ENCODE data around the gene TRPC6.
"Not testable (repeated sequence)": the region's sequence is repeated elsewhere in the genome, so short reads cannot be mapped to it uniquely, and the experiment has no call there.

The TRPC6 gene

GRCh38 chr11:101521821-101522220 is 62.0 kb downstream of the TRPC6 start:
- DNase-seq: no peak

- no peak for DNase-seq
Observed at GRCh38 chr11:101516546-101516945, 67.3 kb downstream of the TRPC6 start.

DNA sequence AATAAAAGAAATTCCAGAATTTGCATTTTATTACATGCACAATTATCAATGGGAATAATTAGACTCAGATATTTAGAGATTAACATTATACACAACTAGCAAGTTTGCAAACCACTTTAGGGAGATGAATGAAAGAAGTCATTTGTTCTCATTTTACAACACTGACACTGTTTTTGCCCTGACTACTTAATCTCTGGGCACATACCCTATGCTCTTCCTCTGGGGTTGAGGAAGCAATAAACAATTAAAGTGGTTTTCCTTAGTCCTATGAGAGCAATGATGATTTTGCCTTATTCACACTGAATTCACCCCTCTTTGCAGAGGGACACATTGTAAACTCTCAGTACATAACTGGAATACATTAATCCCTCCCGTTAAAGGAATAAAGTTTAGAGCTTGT is 72.7 kb downstream of the TRPC6 start:
- DNase-seq: no peak

DNA sequence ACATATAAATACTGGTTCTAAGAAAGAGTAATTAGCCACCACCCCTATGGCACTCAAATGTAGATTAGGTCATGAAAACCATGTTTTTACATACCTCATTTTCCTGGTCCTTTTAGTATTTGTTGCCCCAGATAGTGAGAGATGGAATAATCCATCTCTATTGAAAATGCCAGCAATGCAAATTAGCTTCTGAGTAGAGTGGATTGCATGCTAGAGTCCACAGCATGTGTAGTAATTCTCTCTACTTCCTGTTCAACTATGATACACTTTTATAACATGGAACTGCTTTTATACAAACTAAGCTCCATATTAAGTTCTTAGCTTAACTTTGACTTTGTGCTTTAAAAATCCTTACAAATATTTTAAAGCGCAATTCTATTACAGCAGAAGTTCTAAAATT is 73.2 kb downstream of the TRPC6 start:
- no peak for DNase-seq

DNA sequence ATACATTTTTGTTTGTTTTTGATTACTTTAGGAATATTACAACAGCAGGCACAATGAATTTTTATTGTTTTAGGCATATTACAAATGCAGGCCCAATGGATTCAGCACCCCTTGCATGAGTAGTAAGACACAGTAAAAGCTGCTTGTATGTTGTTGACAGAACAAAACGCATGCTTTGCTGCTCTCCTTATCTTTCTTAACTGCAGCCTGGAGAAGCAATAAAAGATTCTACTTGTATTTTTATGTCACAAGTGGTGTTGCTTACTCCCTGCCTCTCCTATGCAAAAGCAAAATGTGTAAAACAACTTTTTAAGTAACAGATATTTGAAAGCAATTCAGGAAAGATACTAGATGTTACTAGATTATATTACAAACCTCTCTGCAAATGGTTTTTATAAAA is 73.9 kb downstream of the TRPC6 start:
- no peak for DNase-seq

- DNase-seq: peak in 2 of 3 donors; percentile 17 to 20
Observed at GRCh38 chr11:101508370-101508769, 75.4 kb downstream of the TRPC6 start.

DNA sequence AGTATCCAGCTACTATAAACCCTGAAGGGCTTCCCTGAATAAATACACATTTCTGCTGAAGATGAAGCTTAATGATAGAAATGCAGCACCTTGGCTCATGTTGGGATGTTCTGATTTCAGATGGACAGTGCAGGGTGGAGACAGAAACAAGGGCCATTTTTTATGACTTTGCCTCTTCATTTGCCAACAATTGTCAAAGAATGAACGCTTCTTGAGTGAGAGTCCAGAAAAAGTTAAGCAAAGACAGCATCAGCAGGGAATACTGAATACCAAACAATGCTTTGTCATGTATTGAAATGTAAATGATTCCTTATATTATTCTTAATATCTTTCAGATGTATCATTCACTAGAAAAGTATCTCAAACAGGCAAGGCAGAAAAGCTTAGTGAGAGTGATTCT is 84.9 kb downstream of the TRPC6 start:
- no peak for DNase-seq

DNA sequence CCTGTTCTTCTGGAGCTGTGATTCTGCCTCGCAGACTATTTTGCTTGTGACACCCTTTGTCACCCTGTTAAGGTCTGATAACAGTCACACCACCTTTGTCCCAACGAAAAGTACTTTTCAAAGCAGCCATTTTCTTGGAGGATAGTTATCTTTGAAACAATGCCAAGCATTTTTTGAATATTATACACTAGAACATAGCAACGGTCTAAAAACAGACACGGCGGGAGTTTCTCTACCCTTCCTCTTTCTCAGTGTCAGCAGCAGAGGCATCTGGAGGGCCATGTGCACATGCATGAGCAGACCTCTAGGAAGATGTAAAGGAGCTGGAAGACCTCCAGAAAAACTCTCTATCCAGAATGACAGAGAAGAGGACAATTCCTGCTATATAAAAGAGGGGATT is 86.5 kb downstream of the TRPC6 start:
- no peak for DNase-seq

DNA sequence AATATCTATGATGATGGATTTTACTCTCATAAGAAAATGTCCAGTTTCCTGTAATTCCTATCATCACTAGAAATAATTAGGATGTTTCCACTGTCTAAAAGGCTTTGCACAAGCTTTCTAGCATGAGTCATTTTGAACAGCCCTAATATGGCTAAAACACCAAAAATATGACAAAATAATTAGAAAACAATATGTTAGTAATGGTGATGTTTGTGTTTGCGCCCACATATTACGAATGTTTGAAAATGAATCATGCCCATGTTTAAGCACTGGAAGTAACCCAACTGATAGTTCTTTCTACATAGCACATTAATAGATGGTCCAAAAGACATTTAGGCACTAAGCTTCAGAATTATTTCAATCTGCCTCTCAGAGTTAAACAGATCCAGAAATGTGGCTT is 96.0 kb downstream of the TRPC6 start:
- DNase-seq: no peak

DNA sequence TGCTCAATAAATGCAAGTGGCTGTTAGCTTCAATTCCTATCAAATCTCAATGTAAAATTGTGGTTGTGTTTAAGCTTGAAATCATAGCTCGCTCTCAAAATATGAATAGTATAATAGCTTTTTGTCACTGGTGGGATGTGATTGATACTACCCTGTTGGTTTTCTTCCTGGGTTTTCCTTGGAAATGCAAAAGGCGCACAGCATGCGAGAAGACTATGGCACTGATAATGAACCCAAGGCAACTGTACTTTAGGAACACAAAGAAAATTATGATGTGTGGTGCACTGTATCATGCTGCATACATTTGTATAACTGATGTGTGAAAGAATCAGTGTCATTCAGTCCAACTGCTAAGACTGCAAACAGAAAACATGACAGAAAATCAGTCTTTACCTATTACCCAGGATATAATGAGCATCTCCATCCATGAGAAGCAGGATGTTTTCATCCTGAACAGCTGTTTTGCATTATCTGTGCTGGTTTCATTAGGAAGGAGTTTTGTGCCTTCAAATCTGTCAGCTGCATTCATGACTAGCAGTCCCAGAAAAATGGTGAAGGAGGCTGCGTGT is 101.2 kb downstream of the TRPC6 start:
- DNase-seq: no peak

DNA sequence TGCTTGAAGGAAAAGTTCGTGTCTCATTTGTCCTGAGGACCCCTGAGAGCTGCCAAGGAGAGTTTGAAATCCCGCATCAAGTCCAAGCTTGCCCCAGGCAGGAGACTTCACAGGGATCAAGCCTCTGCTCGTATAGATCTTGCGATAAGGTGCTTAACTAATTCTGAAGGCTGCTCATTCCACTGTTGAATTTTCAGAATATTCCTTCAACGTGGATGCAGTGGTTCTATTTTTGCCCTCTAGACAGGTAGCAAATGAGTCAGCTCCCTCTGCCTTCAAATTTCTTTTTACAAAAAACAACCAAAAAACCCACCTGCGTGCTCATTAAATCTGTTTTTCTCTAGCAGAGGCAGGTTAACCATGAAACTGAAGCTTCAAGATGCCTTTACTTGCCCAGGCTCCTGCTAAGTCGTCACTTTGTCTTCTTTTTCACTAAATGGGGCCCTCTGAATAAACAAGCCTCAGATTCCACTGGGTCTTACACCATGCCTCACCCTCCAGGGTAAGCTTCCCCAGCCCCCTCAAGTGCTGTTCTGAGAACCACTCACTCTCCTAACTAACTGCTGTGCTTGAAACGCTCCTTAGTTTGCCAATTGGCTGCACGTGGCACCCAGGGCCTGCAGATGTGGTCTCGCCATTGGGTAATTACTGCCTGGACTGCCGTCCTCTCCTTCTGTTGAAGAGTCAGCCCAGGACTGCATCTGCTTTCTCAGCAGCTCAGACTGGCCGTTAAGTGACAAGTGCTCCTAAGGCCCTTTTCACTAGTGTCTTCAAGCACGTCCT is 105.0 kb downstream of the TRPC6 start:
- DNase-seq: no peak

- DNase-seq: no peak
Observed at GRCh38 chr11:101477926-101478325, 105.9 kb downstream of the TRPC6 start.

GRCh38 chr11:101476191-101476590 is 107.6 kb downstream of the TRPC6 start:
- no peak for DNase-seq

- no peak for DNase-seq
Observed at GRCh38 chr11:101475699-101476098, 108.1 kb downstream of the TRPC6 start.

GRCh38 chr11:101474666-101475065 is 109.1 kb downstream of the TRPC6 start:
- DNase-seq: no peak

GRCh38 chr11:101470881-101471520 is 112.8 kb downstream of the TRPC6 start:
- no peak for DNase-seq

GRCh38 chr11:101470419-101470818 is 113.4 kb downstream of the TRPC6 start:
- DNase-seq: no peak

GRCh38 chr11:101466352-101466751 is 117.5 kb downstream of the TRPC6 start:
- no peak for DNase-seq

DNA sequence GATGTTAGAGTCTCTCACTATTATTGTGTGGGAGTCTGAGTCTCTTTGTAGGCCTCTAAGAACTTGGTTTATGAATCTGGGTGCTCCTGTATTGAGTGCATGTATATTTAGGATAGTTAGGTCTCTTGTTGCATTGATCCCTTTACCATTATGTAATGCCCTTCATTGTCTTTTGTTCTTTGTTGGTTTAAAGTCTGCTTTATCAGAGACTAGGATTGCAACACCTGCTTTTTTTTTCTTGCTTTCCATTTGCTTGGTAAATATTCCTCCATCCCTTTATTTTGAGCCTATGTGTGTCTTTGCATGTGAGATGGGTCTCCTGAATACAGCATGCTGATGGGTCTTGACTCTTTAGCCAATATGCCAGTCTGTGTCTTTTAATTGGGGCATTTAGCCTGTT is 119.4 kb downstream of the TRPC6 start:
- not testable (repeated sequence) for DNase-seq

DNA sequence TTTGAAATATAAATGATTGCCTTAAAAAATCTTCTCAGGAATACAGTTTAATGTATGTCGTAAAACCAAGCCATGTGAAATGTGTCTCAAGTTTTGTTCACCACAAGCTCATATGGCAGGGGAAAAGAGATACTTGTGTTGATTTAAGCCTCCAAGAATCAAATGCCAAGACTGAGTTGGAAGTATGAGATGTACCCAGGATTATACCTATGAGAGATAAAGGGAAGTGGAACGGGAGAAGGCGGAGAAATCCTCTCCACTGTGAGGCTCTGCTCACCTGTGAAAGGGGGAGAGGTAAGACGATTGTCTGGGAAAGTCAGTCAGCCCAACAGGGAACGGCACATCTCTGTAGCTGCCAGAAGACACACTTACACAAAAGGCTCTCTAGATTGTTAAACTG is 124.8 kb downstream of the TRPC6 start:
- DNase-seq: no peak

DNA sequence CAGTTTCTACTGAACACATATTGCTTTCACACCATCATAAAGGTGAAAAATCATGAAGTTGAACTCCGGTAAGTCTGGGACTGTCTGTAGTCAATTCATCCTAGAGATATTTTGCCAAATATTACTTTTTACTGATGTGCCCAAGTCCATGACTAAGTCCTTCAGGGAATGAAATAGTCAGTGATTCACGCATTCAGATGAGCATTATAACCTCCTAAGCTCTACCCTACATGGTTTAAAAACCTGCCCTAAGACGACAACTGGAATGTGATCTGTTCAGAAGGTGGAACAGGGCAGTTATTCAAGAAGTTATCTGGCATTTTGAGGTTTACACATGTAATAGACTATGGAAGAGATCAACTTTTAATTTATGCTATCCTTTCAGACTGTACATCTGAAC is 125.6 kb downstream of the TRPC6 start:
- no peak for DNase-seq

GRCh38 chr11:101456812-101457211 is 127.0 kb downstream of the TRPC6 start:
- DNase-seq: peak in 1 of 3 donors; percentile 32

GRCh38 chr11:101453682-101454081 is 130.1 kb downstream of the TRPC6 start:
- no peak for DNase-seq

GRCh38 chr11:101448881-101449442 is 134.8 kb downstream of the TRPC6 start:
- DNase-seq: no peak
